SK-N-SH (cell line): ENCODE results near the gene SETBP1.

Source experiments
- CHD2 ChIP-seq: fragments of 150-350 bp; IDR thresholded peaks from 2 replicates; pipeline ENCODE4 v1.6.1; 2018; ENCODE audit warnings: low read length; ENCODE audit not compliant: partially characterized antibody
- CTCF ChIP-seq: fragments of 200-600 bp; sonication (generic); IDR thresholded peaks from 2 replicates; pipeline ENCODE4 v1.6.1; 2017; ENCODE audit warnings: antibody characterized with exemption, mild to moderate bottlenecking, moderate library complexity
- ELF1 ChIP-seq: IDR thresholded peaks from 2 replicates; pipeline ENCODE4 v1.4.0; 2012
- EP300 ChIP-seq, 2 experiments: IDR thresholded peaks; 2 replicates each; pipeline versions ENCODE4 v1.4.0 to v1.6.1; 2012; ENCODE audit warnings: borderline replicate concordance in 1 of 2, low read depth in 1 of 2, low read length in 1 of 2
- FOXM1 ChIP-seq: IDR thresholded peaks from 2 replicates; pipeline ENCODE4 v1.4.0; 2012; ENCODE audit warnings: low read depth, mild to moderate bottlenecking
- GATA2 ChIP-seq: sonication (generic); formaldehyde crosslinking; IDR thresholded peaks from 2 replicates; pipeline ENCODE4 v1.5.0; 2020; ENCODE audit warnings: mild to moderate bottlenecking, missing genetic modification reagents
- JUND ChIP-seq: IDR thresholded peaks from 2 replicates; pipeline ENCODE4 v1.4.0; 2012
- MAX ChIP-seq: IDR thresholded peaks from 2 replicates; pipeline ENCODE4 v1.4.0; 2012; ENCODE audit warnings: low read depth
- NFIC ChIP-seq: IDR thresholded peaks from 2 replicates; pipeline ENCODE4 v1.4.0; 2012; ENCODE audit warnings: borderline replicate concordance
- RCOR1 ChIP-seq: fragments of 150-350 bp; IDR thresholded peaks from 2 replicates; pipeline ENCODE4 v1.6.1; 2017; ENCODE audit warnings: antibody characterized with exemption, low read length
- RFX5 ChIP-seq: IDR thresholded peaks from 2 replicates; pipeline ENCODE4 v1.6.1; 2012; ENCODE audit warnings: mild to moderate bottlenecking, improper control_type of control experiment, low read length
- SIN3A ChIP-seq: IDR thresholded peaks from 2 replicates; pipeline ENCODE4 v1.6.1; 2012; ENCODE audit warnings: low read depth, mild to moderate bottlenecking, low read length, moderate library complexity, borderline replicate concordance
- YY1 ChIP-seq: IDR thresholded peaks from 2 replicates; pipeline ENCODE4 v1.4.0; 2012; ENCODE audit warnings: low read depth, mild to moderate bottlenecking

- TF ChIP-seq CTCF: no peak
- TF ChIP-seq RFX5: no peak
- TF ChIP-seq FOXM1: no peak
- no peak for TF ChIP-seq MAX
- TF ChIP-seq EP300 (IDR thresholded peaks at IDR 0.05; ENCODE audit: borderline replicate concordance in 1 of 2, low read depth in 1 of 2, low read length in 1 of 2): no peak
- TF ChIP-seq NFIC: no peak
- TF ChIP-seq YY1: no peak
- no peak for TF ChIP-seq JUND
- no peak for TF ChIP-seq SIN3A
- no peak for TF ChIP-seq ELF1
- TF ChIP-seq RCOR1: no peak
- no peak for TF ChIP-seq GATA2 (CRISPR knock-in tag)
- no peak for TF ChIP-seq CHD2
Measured at GRCh38 chr18:44704135-44704789, 23.6 kb downstream of the SETBP1 start.
